Adrenal gland (tissue), 12 donors: ENCODE data around the gene OTUB2. TPM values are rescaled to one million over a fixed set of nuclear protein-coding genes. Genes with fewer than 3 reads are reported as not detected.
A peak's percentile ranks its signal among the peaks of the same experiment; 100 is the strongest.

ENCODE experiments used
- DNase-seq, 7 donors: peaks; one replicate each; pipeline ENCODE4 v3.0.0-alpha.2; 2019 to 2020
- H3K27ac ChIP-seq, 5 donors: fragments of 200-600 bp; sonication (generic) in 4 of 5; 1 replicate in 3 of 5; 2 replicates in 2 of 5; pipeline versions ENCODE4 v1.5.1 to v1.8.0; 2016 to 2020; ENCODE audit warnings: mild to moderate bottlenecking in 1 of 5
- H3K27me3 ChIP-seq: fragments of 200-600 bp; 2 replicates; pipeline ENCODE4 v1.8.0; 2021
- H3K36me3 ChIP-seq, 2 donors: fragments of 200-600 bp; replicated peaks in 1 of 2; 1 replicate in 1 of 2; 2 replicates in 1 of 2; pipeline versions ENCODE4 v1.5.1 to v1.8.0; 2018 to 2022
- H3K4me1 ChIP-seq, 2 donors: fragments of 200-600 bp; replicated peaks in 1 of 2; 1 replicate in 1 of 2; 2 replicates in 1 of 2; pipeline versions ENCODE4 v1.5.1 to v1.8.0; 2018 to 2021
- H3K4me3 ChIP-seq, 4 donors: fragments of 200-600 bp; sonication (generic) in 3 of 4; one replicate each; pipeline ENCODE4 v1.5.1; 2016 to 2018
- H3K9me3 ChIP-seq, 3 donors: fragments of 200-600 bp; sonication (generic) in 1 of 3; replicated peaks in 1 of 3; 1 replicate in 2 of 3; 2 replicates in 1 of 3; pipeline versions ENCODE4 v1.5.1 to v1.8.0; 2016 to 2021
- CTCF ChIP-seq, 6 experiments: fragments of 450-650 bp in 4 of 6; fragments of 200-600 bp in 2 of 6; sonication (generic) in 1 of 6; IDR thresholded peaks; 1 replicate in 5 of 6; 2 replicates in 1 of 6; pipeline versions ENCODE4 v1.5.1 to v1.8.0; 2016 to 2021; ENCODE audit warnings: antibody characterized with exemption in 6 of 6, mild to moderate bottlenecking in 2 of 6, moderate library complexity in 1 of 6
- POLR2A ChIP-seq, 2 donors: fragments of 450-650 bp; IDR thresholded peaks; one replicate each; pipeline ENCODE4 v1.6.1; 2017; ENCODE audit warnings: antibody characterized with exemption in 2 of 2, mild to moderate bottlenecking in 2 of 2, moderate library complexity in 1 of 2
- WGBS, 4 donors: extraction: QIAGEN DNeasy Blood & Tissue Kit in 2 of 4; methylation state at CpG; one replicate each; pipeline versions ENCODE4 v1.1.5 to v1.1.7; 2013 to 2017; 5-methylcytosine and 5-hydroxymethylcytosine counted together
- intact Hi-C, 2 donors: fragments of 100-400 bp; cut with DNase I; formaldehyde crosslinking; loops; one replicate each; pipeline versions ENCODE4 v1.14.1 to v1.15.0; 2022 to 2023
- polyA plus RNA-seq, 3 donors: library from polyadenylated mRNA; stranded (reverse); fragments of 200-250 nt in 2 of 3; fragments of 350-450 nt in 1 of 3; fragmentation: Illumina TruSeq in 1 of 3; extraction: RNeasy Lipid Tissue Mini Kit (QIAGEN cat#74804) in 1 of 3; gene quantifications; one replicate each; pipeline ENCODE4 v1.2.3, GENCODE V29; 2013 to 2014
- total RNA-seq, 9 donors: library from RNA; depleted of rRNA in 4 of 9; stranded (reverse); fragments of >200 nt in 4 of 9; fragments of 120-200 nt in 1 of 9; fragmentation: NEBNext Ultra II Directional in 1 of 9; extraction: Animal tissue kit (Norgen Biotek cat#: 25700) in 1 of 9; gene quantifications; one replicate each; pipeline versions ENCODE4 v1.1.0 to v1.2.4, GENCODE V29; 2013 to 2023
- donor health status: healthy with polysubstance abuse.
- donor health status: Bipolar disorder and iron deficiency.
- donor health status: DM: yes; HTN: yes; CAD: no.
- donor health status: DM: no; HTN: no; CAD: no.
- donor health status: DM: no; HTN: no; CAD: no.
- donor health status: DM: yes; HTN: yes; CAD: no.

OTUB2 gene
- total and polyA plus RNA-seq, 12 donors: 0.17 to 10.7 (median 1.5) TPM

DNA sequence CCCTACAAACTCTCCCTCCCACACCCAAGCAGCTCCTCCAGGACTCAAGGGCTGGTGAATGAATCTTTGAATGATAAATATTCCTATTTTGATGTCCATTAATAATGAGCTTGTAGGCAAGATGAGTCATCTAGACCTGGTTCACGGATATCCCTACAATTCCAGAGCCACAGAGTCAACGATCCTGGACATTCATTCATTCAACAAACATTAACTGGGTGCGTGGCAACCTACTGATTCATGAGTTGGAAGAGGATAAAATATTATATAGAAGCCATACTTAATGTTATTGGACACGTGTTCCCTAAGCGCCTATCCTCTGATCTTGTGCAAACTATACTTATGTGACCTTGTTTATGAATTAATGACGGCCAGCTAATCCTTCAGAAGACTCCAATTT, 420 bp upstream of the OTUB2 start:
- intact Hi-C loops: no loop called here
- Histone ChIP-seq H3K36me3 (no peaks in the 10 kb centered on the region), H3K27me3 (no peaks in the 10 kb centered on the region), H3K27ac (no peak overlapping the region), H3K9me3 (no peaks in the 10 kb centered on the region), H3K4me1 (peaks cover 0 to 12% of the 10 kb centered on the region in 2 donors), H3K4me3 (peak overlapping the region in 1 of 4 donors; percentile 62)
- 41 to 53% (median 45%) methylated on average over 6 of the region's 6 CpGs for WGBS, 4 donors
- no peak for DNase-seq
- TF ChIP-seq CTCF (IDR thresholded peaks at IDR 0.05) (no peak), POLR2A (IDR thresholded peaks at IDR 0.05) (no peak)

DNA sequence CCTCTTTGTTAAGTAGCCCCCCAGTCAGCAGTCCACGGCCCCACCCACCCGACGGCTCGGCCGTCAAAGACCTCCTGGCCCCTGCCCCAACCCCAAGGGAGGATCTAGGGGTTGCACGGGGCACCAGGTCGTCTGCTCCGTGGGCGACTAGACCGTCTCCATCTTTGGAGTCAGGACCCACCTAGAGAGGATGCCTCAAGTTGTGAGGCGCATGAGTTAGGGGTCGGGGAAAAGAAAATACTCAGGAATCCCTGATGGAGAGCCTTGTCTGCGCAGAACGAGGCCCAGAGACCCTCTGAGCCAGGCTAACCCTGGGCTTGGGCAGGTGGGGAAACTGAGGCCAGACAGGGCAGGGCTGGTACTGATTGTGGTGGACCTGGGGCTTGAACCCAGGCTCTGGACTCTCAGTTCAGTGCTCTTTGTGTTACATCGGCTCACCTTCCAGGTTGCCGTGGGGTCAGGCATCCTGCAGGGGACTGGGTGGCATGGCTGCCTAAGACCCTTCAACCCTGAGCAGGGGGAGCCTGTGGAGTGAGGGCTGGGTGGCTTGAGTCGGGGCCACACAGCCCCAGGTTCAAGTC, 839 bp downstream of the OTUB2 start:
- Histone ChIP-seq H3K27ac (no peak overlapping the region), H3K36me3 (no peaks in the 10 kb centered on the region), H3K4me1 (peaks cover 0 to 12% of the 10 kb centered on the region in 2 donors), H3K9me3 (no peaks in the 10 kb centered on the region), H3K4me3 (peak overlapping the region in 2 of 4 donors; percentile 62 to 63), H3K27me3 (no peaks in the 10 kb centered on the region)
- intact Hi-C loops: no loop called here
- TF ChIP-seq POLR2A (IDR thresholded peaks at IDR 0.05): no peak
- no peak for TF ChIP-seq CTCF (IDR thresholded peaks at IDR 0.05)
- DNase-seq: no peak
- WGBS, 4 donors: 38 to 65% (median 42%) methylated on average over 5 to 17 of the region's 17 CpGs

DNA sequence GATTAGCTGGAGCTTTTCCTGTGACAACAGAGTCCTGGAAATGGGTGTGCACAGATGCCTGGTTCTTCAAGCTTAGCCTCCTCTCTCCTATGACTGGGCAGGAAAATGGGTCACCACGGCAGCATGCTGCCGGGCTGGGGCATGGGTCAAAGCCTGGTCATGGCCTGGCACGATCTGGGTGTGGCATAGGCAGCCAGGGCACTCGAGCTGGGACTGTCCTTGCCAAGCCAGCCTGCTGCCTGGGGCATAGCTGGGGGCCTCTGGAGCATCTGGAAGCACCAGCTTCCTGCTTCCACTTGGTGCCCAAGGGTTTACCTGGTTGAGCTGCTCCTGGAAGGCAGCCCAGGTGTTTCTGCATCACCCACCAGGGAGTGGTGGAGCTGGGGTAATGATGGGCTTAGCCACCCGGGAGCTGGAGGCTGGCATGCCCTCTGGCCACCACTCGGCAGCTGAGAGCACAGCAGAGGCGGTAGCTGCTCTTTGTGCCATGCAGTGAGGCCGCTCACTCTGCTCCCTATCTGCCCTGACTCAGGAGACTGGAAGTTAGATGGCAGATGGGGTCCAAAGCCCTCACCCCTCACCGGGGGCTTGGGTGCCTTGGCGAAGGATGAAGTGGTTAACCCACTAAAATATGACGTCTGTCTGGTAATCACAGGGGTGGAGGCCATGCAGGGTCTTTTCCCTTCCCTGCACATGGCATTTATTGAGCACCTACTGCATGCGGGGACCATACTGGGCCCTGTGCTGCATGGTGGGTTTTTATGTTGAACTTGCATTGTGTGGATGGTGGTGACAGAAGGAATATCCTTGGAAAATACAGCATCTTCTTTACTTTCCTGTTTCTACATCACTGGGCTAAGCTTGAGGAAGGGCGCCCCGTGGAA, 1.7 kb downstream of the OTUB2 start:
- no peak overlapping the region for H3K27ac ChIP-seq
- TF ChIP-seq POLR2A (IDR thresholded peaks at IDR 0.05): no peak
- TF ChIP-seq CTCF (IDR thresholded peaks at IDR 0.05): no peak
- 78 to 84% (median 82%) methylated on average over 9 to 14 of the region's 14 CpGs for WGBS, 4 donors
- DNase-seq: no peak
- H3K36me3 ChIP-seq: no peaks in the 10 kb centered on the region
- no peaks in the 10 kb centered on the region for H3K9me3 ChIP-seq
- H3K27me3 ChIP-seq: no peaks in the 10 kb centered on the region
- peaks cover 0 to 12% of the 10 kb centered on the region in 2 donors for H3K4me1 ChIP-seq
- no peak overlapping the region for H3K4me3 ChIP-seq
- intact Hi-C loops: no loop called here

DNA sequence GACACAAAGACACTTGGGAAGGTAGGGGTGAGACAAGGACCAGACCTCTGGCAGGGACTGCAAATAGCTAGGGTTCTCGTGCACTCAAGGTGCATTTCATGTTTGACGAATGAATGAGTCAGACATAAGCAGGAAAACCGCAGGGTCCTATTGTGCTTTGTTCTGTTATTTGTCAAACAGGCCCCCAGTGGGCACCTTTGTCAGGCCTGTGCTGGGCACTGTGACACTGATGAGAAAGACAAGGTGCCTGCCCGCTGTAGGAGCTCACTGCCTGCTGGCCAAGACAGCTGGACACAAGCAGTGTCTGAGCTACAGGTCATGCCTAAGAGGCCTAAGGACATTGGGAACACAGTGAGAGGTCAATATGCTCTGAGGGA, 2.3 kb downstream of the OTUB2 start:
- H3K36me3 ChIP-seq: no peaks in the 10 kb centered on the region
- DNase-seq: no peak
- peaks cover 0 to 12% of the 10 kb centered on the region in 2 donors for H3K4me1 ChIP-seq
- intact Hi-C loops: no loop called here
- H3K4me3 ChIP-seq: no peak overlapping the region
- no peaks in the 10 kb centered on the region for H3K27me3 ChIP-seq
- no peaks in the 10 kb centered on the region for H3K9me3 ChIP-seq
- H3K27ac ChIP-seq: no peak overlapping the region
- WGBS, 4 donors: 84 to 95% (median 93%) methylated on average over 4 of the region's 4 CpGs
- no peak for TF ChIP-seq POLR2A (IDR thresholded peaks at IDR 0.05)
